Measurements from ENCODE around the gene RMI1. TPM values are rescaled to one million over a fixed set of nuclear protein-coding genes. Genes with fewer than 3 reads are reported as not detected.

Gene RMI1
- total and polyA plus RNA-seq, 2 donors (not counting 3 experiments of a cell fraction or from before 2014, with no cell fraction given): 1.1 to 11.5 TPM

GRCh38 chr9:83934569-83935275, 45.9 kb upstream of the RMI1 start:
- ChIA-PET POLR2A (interaction anchor here (0.7 kb wide), 1 partner anchor 14 kb away, joined by 3 read pairs; no protein-coding TSS in a partner anchor), CTCF (interaction anchor here (1.0 to 3.7 kb wide), 4 partner anchors 17 to 381 kb away, joined by 4 to 110 read pairs (median 6); no protein-coding TSS in a partner anchor)
- dilution Hi-C loops (cut with MboI; ENCODE audit: extremely low pct_ligation_motif_present, low sequenced_read_pairs): no loop called here
- H3K4me3 ChIP-seq (replicated peaks in 1 of 3; ENCODE audit: insufficient read depth in 1 of 3, low read depth in 1 of 3, low read length in 3 of 3): no peak overlapping the region
- no peak overlapping the region for H3K9ac ChIP-seq (replicated peaks; ENCODE audit: extremely low read depth, insufficient read depth, low read length)
- no peak for DNase-seq (ENCODE audit: low read depth, low spot score)
- no peak overlapping the region for H3K27ac ChIP-seq (ENCODE audit: insufficient read depth, low read depth, low read length)
- no peaks in the 10 kb centered on the region for H3K36me3 ChIP-seq (ENCODE audit: control insufficient read depth in 2 of 2, extremely low read depth in 1 of 2, insufficient read depth in 2 of 2, low read length in 2 of 2)
- H3K4me2 ChIP-seq (ENCODE audit: insufficient read depth, low read length): no peak overlapping the region
- no peak for TF ChIP-seq POLR2AphosphoS5 (IDR thresholded peaks at IDR 0.05; ENCODE audit: insufficient read depth, low read depth, low read length)
- no peak for TF ChIP-seq GATA2 (IDR thresholded peaks at IDR 0.05; ENCODE audit: insufficient read depth, insufficient read length, low read depth, low read length)
- TF ChIP-seq CTCF (IDR thresholded peaks at IDR 0.05; ENCODE audit: extremely low read depth in 1 of 2, insufficient read depth in 1 of 2, low read depth in 1 of 2, low read length in 2 of 2): no peak
- no peak for TF ChIP-seq POLR2A (IDR thresholded peaks at IDR 0.05; ENCODE audit: low read depth, low read length)
- no peak for TF ChIP-seq MYC (IDR thresholded peaks at IDR 0.05; ENCODE audit: low read depth, low read length)
- no peak for TF ChIP-seq FOS (IDR thresholded peaks at IDR 0.05; ENCODE audit: borderline replicate concordance, insufficient read depth, low read length)
- no peak for TF ChIP-seq MAX (IDR thresholded peaks at IDR 0.05; ENCODE audit: insufficient read depth, insufficient read length)
- TF ChIP-seq JUN (IDR thresholded peaks at IDR 0.05; ENCODE audit: borderline replicate concordance, insufficient read depth, insufficient read length, low read depth): no peak
- H2AFZ ChIP-seq (ENCODE audit: low read depth, low read length): no peak overlapping the region
- intact Hi-C loops (cut with micrococcal nuclease): loop anchor here (2.0 kb wide), 1 partner anchor 46 kb away; the partner anchor contains the start of genes HNRNPK and RMI1
- H4K20me1 ChIP-seq (replicated peaks; ENCODE audit: control insufficient read depth, extremely low read depth, insufficient read depth, low read length): no peaks in the 10 kb centered on the region
- no peaks in the 10 kb centered on the region for H3K9me1 ChIP-seq (replicated peaks; ENCODE audit: control insufficient read depth, extremely low read depth, insufficient read depth, low read length)
- H3K4me1 ChIP-seq (ENCODE audit: control insufficient read depth, extremely low read depth, insufficient read depth, low read length): peaks cover 7% of the 10 kb centered on the region
- no peaks in the 10 kb centered on the region for H3K27me3 ChIP-seq (ENCODE audit: control insufficient read depth in 2 of 2, insufficient read depth in 2 of 2, low read length in 2 of 2)
- no TSS peak for BruUV-seq (replicated peaks)
- FAIRE-seq: no peak
- H3K79me2 ChIP-seq (ENCODE audit: control insufficient read depth, insufficient read depth, low read length): no peaks in the 10 kb centered on the region
- H3K9me3 ChIP-seq (replicated peaks; ENCODE audit: control insufficient read depth, insufficient read depth, low read length): no peaks in the 10 kb centered on the region

Data from endothelial cell of umbilical vein (primary cell).